ENCODE data around the gene C10orf90.
A peak's percentile ranks its signal among the peaks of the same experiment; 100 is the strongest.

C10orf90 gene

DNA sequence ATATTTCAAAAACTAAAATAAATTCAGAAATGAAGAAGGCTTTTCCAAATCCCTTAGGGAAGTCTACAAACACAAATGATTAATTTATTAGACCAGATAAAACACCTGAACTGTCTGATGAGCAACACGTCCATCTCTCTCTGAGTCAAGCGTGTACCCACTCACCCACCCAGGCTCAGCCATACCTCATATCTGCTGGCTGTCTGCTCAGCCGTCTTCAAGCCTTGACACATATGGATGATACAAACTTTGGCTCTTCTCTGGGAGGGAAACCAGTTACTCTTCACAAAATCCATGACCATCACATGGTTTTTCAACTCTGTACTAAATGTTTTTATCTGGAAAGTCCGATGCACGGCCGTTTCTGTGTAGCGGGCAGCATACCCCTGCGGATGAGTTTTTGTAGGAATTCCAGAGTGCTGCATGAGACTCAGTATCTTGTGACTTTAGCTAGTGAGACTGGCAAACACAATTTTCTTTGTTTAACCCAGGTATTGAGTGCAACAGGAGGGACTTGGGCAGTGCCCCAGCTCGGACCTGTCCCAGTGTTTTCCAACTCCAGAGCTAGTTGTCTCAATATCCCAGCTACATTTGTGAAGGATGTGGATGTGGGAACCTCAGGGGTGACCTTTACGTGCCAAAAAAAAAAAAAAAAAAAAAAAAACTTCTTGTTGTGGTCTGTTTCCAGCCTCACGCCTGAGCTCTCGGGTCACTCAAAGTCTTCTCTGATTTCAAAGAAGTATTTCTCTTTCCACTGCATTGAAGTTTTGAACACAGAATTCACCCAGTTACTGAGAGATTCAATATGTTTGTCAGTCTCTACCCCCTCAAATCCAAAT is at the start of gene C10orf90:
TSS of gene C10orf90 (minus strand) at position 638 of the 839 bp plus-strand sequence. CDS start at position 425, 213 bp downstream.
- DNase-seq = peak in 6 of 51 donors; percentile 17 to 66 (median 48)

GRCh38 chr10:126716366-126716765 is 45.9 kb upstream of the C10orf90 start:
- no peak for DNase-seq

GRCh38 chr10:126713594-126713993 is 43.1 kb upstream of the C10orf90 start:
- DNase-seq = no peak

DNA sequence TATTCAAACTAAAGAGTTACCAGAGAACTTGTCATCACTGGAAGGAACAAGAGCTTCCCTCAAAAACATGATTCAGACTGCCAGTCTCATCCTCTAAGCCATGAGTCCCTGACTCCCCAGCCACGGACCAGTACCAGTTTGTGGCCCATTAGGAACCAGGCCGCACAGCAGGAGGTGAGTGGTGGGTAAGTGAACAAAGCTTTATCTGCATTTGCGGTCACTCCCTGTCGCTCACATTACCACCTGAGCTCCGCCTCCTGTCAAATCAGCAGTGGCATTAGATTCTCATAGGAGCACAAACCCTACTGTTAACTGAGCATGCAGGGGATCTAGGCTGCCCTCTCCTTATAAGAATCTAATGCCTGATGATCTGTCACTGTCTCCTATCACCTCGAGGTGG is 42.2 kb upstream of the C10orf90 start:
- no peak for DNase-seq

DNA sequence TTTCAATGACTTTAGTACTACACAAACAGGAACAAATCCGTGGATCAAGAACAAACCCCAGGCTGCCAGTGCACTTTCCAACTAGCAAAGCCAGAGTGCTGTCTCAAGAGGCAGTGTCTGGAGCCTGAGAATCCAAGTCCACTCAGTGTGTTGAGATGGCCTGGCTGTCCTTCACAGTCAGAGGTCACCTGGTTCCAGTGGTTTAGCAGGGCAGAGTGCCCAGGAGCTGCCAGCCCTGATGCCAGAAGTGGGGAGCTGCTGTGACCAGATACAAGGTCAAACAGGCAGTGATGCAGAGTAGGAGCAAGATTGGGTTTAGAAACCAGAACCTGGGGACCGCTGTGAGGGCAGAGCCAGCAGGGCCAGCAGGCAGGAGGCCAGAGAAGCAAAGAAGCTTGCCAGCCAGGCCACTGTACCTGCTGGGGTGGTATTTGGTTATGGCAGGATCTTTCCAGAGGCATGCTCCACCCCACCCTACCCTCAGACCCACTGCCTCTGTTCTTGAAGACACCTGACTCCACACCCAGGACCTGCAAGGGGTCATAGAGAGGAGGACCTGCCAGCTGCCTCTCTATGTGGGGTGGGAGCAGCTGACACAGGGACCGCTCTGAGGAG is 35.6 kb upstream of the C10orf90 start:
- DNase-seq = peak in 3 of 51 donors; percentile 13 to 17 (median 13)

- DNase-seq = no peak
These were observed 34.6 kb upstream of the C10orf90 start for GRCh38 chr10:126705131-126705530.

- DNase-seq = no peak
These were observed 34.2 kb upstream of the C10orf90 start for GRCh38 chr10:126704649-126705048.

- no peak for DNase-seq
These were observed 31.7 kb upstream of the C10orf90 start for GRCh38 chr10:126702181-126702580.

GRCh38 chr10:126701526-126701925 is 31.0 kb upstream of the C10orf90 start:
- DNase-seq = no peak

GRCh38 chr10:126696684-126697083 is 26.2 kb upstream of the C10orf90 start:
- no peak for DNase-seq

- no peak for DNase-seq
These were observed 21.0 kb upstream of the C10orf90 start for GRCh38 chr10:126691456-126691855.

DNA sequence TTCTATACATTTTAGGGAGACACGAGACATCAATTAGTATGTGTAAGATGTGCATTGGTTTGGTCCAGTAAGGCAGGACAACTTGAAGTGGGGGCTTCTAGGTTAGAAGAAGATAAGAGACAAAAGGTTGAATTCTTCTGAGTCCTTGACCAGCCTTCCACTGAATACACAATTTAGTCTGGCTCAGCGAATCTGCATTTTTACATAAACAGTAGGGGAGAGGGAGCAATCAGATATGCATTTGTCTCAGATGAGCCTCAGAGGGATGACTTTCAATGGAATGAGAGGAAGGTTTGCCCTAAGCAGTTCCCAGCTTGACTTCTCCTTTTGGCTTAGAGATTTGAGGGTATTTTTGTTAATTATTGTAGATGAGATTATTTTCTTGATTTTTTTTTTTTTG is 20.0 kb upstream of the C10orf90 start:
- no peak for DNase-seq

GRCh38 chr10:126689461-126689994 is 19.0 kb upstream of the C10orf90 start:
- DNase-seq = no peak

DNA sequence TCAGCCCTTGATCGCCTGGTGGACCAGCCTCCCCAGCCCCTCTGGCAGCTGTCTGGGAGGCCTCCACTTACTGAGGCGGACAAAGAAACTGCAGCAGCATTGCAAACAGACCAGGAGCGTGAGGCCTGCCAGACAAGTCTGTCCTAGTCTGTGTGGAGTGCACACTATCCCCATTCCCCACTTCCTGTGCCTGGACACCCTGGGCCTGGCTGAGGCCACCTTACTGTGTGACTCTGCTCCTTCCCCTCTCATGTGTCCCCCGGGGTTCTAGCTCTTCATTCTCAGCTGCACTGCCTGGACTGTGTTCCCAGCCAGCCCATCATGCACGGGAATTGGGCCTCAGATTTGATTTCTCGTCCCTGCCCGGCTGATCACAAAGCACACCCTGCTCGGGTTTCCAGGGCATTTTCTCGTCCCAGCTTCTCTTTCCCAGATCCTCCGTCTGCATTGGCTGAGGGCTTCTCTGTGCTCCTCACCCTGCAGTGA is 16.7 kb upstream of the C10orf90 start:
- peak in 2 of 51 donors; percentile 35 to 41 for DNase-seq

DNA sequence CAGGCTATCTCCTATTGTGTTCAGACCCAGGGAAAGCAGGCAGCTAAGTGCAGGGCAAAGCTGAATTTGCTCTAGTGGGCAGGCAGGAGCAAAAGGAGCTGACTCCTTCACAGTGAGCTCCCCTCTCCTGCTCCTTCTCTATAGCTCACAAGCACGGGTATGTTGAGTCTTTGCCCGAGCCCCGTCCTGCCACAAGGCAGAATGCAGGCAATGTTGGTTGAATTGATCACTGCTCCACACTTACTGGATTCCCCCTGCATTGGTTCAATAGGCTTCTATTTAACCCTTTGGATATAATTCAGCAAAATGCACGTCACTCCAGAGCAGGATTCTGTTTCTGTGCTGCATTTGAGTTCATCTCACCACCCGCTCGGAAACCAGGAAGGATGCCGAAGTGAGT is 16.2 kb upstream of the C10orf90 start:
- DNase-seq = no peak

GRCh38 chr10:126686268-126686667 is 15.8 kb upstream of the C10orf90 start:
- peak in 1 of 51 donors; percentile 35 for DNase-seq

DNA sequence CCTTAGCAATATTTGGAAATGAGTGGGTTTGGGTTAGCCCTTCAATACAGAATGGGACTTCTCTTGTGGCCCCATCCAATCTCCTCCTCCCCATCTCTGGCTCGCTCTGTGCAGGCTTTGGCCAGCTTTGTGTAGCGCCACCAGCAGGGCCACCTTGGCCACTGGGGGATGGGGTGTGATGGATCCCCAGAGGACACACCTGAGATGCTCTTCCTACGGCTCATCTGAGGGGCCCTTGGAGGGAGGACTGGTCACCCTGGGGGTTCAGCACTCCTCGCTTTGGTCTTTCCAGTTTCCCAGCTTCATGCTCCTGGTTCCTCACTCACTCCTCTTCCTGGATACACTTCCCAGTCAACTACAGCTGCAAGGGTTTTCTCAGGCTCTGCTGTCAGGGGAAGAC is 15.3 kb upstream of the C10orf90 start:
- no peak for DNase-seq

- no peak for DNase-seq
These were observed 13.8 kb upstream of the C10orf90 start for GRCh38 chr10:126684171-126684745.

DNA sequence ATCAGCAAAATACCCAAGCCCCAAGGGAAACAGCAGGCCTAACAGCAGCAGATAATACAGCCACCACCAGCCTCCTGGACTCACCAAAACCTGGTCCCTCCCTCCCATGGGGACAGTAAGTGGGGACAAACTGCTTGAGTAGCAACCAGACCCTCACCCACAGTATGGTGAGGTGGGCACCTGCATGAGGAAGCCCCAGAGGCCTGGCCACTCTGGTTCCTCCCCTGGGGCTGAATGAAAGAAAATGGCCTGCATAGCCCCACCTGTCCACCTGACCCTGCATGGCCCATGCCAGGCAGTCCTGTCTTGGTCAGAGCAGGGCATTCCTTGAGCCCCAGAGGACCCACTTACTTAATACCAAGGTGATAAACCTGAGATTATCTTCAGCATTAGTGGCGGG is 13.0 kb upstream of the C10orf90 start:
- DNase-seq = no peak

- DNase-seq = no peak
These were observed 5.4 kb upstream of the C10orf90 start for GRCh38 chr10:126675656-126676438.

All from hypothalamus (tissue), 51 donors.